ENCODE measurements around the gene TANC2. TPM values are rescaled to one million over a fixed set of nuclear protein-coding genes. Genes with fewer than 3 reads are reported as not detected.

TANC2 gene
- total RNA-seq, 1 experiment from 2014 or later: 18.6 TPM

GRCh38 chr17:62989501-62989900 is 23.5 kb downstream of the TANC2 start (continued):
- no peak for TF ChIP-seq SMAD3 (CRISPR knock-in tag; IDR thresholded peaks at IDR 0.05; ENCODE audit: borderline replicate concordance)
- no peak for TF ChIP-seq USF2 (CRISPR knock-in tag; IDR thresholded peaks at IDR 0.05)

DNA sequence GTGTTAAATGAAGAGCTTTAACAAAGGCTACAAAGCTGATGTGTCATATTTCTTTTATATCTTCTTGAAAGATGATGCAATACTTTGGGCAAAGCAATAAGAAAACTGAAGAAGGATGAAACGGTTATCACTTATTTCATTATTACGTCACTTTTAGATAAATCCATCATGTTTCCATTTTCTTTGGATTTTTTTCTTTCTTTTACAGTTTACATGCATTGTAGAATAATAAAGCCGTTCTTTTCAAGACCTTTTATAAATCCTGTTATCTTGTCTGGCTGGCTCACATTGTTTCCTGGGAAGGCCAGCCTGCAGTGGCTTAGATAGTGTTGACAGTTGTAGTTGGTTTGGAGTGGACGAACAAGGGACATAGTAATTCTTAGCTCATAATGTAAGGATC is 28.9 kb downstream of the TANC2 start:
- H3K27me3 Mint-ChIP-seq (ENCODE audit: low read depth): no peaks in the 10 kb centered on the region
- no peak overlapping the region for H3K4me3 Mint-ChIP-seq
- H3K4me1 Mint-ChIP-seq: peaks cover 2% of the 10 kb centered on the region; the same call in 1 of the 2 replicates
- CTCF ChIA-PET: interaction anchor here (0.5 to 2.1 kb wide), 18 partner anchors 8 to 440 kb away, joined by 3 to 26 read pairs (median 3); no protein-coding TSS in a partner anchor
- POLR2A ChIA-PET: interaction anchor here (1.2 kb wide), 1 partner anchor 412 kb away, joined by 3 read pairs; no protein-coding TSS in a partner anchor
- no peak for TF ChIP-seq SMAD4 (CRISPR knock-in tag; IDR thresholded peaks at IDR 0.05)
- TF ChIP-seq RELA (CRISPR knock-in tag; IDR thresholded peaks at IDR 0.05; ENCODE audit: borderline replicate concordance): no peak
- H3K9me3 Mint-ChIP-seq: no peaks in the 10 kb centered on the region
- no peak overlapping the region for H3K27ac Mint-ChIP-seq
- no peaks in the 10 kb centered on the region for H3K36me3 Mint-ChIP-seq
- DNase-seq (ENCODE audit: low spot score) (no peak), ATAC-seq (no peak)

GRCh38 chr17:62995377-62995885 is 29.4 kb downstream of the TANC2 start:
- peaks cover 2% of the 10 kb centered on the region; the same call in 1 of the 2 replicates for H3K4me1 Mint-ChIP-seq
- no peaks in the 10 kb centered on the region for H3K9me3 Mint-ChIP-seq

More at GRCh38 chr17:62995377-62995885, 29.4 kb downstream of the TANC2 start:
- Mint-ChIP-seq H3K27ac (no peak overlapping the region), H3K27me3 (ENCODE audit: low read depth) (no peaks in the 10 kb centered on the region), H3K36me3 (no peaks in the 10 kb centered on the region), H3K4me3 (no peak overlapping the region)
- peak; percentile 38 for DNase-seq (ENCODE audit: low spot score)
- no peak for TF ChIP-seq ATF6 (CRISPR knock-in tag; IDR thresholded peaks at IDR 0.05)
- TF ChIP-seq, protein P1, sequence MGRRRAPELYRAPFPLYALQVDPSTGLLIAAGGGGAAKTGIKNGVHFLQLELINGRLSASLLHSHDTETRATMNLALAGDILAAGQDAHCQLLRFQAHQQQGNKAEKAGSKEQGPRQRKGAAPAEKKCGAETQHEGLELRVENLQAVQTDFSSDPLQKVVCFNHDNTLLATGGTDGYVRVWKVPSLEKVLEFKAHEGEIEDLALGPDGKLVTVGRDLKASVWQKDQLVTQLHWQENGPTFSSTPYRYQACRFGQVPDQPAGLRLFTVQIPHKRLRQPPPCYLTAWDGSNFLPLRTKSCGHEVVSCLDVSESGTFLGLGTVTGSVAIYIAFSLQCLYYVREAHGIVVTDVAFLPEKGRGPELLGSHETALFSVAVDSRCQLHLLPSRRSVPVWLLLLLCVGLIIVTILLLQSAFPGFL (CRISPR knock-in tag; IDR thresholded peaks at IDR 0.05; ENCODE audit: borderline replicate concordance): no peak
- TF ChIP-seq SOX15 (CRISPR knock-in tag; IDR thresholded peaks at IDR 0.05): no peak
- TF ChIP-seq JAZF1 (CRISPR knock-in tag; IDR thresholded peaks at IDR 0.05): no peak
- no peak for TF ChIP-seq ZNF138 (CRISPR knock-in tag; conservative IDR thresholded peaks at IDR 0.05)
- TF ChIP-seq ZNF232 (CRISPR knock-in tag; IDR thresholded peaks at IDR 0.05): no peak
- no peak for TF ChIP-seq USF1 (CRISPR knock-in tag; IDR thresholded peaks at IDR 0.05)
- TF ChIP-seq CREM (CRISPR knock-in tag; IDR thresholded peaks at IDR 0.05): no peak
- no peak for TF ChIP-seq CBFB (CRISPR knock-in tag; IDR thresholded peaks at IDR 0.05; ENCODE audit: low read depth)
- TF ChIP-seq MAX (CRISPR knock-in tag; IDR thresholded peaks at IDR 0.05): no peak
- TF ChIP-seq SMAD4 (CRISPR knock-in tag; IDR thresholded peaks at IDR 0.05): no peak
- TF ChIP-seq, protein P2, sequence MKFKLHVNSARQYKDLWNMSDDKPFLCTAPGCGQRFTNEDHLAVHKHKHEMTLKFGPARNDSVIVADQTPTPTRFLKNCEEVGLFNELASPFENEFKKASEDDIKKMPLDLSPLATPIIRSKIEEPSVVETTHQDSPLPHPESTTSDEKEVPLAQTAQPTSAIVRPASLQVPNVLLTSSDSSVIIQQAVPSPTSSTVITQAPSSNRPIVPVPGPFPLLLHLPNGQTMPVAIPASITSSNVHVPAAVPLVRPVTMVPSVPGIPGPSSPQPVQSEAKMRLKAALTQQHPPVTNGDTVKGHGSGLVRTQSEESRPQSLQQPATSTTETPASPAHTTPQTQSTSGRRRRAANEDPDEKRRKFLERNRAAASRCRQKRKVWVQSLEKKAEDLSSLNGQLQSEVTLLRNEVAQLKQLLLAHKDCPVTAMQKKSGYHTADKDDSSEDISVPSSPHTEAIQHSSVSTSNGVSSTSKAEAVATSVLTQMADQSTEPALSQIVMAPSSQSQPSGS (CRISPR knock-in tag; IDR thresholded peaks at IDR 0.05; ENCODE audit: borderline replicate concordance, low read depth): no peak
- no peak for TF ChIP-seq SMAD3 (CRISPR knock-in tag; IDR thresholded peaks at IDR 0.05; ENCODE audit: borderline replicate concordance)
- TF ChIP-seq TCF7 (CRISPR knock-in tag; IDR thresholded peaks at IDR 0.05; ENCODE audit: low read depth): no peak
- TF ChIP-seq ZNF317 (CRISPR knock-in tag; IDR thresholded peaks at IDR 0.05; ENCODE audit: borderline replicate concordance, low read depth): no peak
- TF ChIP-seq, protein P3, sequence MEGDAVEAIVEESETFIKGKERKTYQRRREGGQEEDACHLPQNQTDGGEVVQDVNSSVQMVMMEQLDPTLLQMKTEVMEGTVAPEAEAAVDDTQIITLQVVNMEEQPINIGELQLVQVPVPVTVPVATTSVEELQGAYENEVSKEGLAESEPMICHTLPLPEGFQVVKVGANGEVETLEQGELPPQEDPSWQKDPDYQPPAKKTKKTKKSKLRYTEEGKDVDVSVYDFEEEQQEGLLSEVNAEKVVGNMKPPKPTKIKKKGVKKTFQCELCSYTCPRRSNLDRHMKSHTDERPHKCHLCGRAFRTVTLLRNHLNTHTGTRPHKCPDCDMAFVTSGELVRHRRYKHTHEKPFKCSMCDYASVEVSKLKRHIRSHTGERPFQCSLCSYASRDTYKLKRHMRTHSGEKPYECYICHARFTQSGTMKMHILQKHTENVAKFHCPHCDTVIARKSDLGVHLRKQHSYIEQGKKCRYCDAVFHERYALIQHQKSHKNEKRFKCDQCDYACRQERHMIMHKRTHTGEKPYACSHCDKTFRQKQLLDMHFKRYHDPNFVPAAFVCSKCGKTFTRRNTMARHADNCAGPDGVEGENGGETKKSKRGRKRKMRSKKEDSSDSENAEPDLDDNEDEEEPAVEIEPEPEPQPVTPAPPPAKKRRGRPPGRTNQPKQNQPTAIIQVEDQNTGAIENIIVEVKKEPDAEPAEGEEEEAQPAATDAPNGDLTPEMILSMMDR (IDR thresholded peaks at IDR 0.05): no peak
- CTCF ChIA-PET: interaction anchor here (0.5 to 2.1 kb wide), 20 partner anchors 8 to 440 kb away, joined by 3 to 26 read pairs (median 3); no protein-coding TSS in a partner anchor
- ATAC-seq: peak; percentile 89
- POLR2A ChIA-PET: interaction anchor here (1.2 kb wide), 1 partner anchor 411 kb away, joined by 3 read pairs; no protein-coding TSS in a partner anchor
